ENCODE measurements around the gene LILRB4. TPM values are rescaled to one million over a fixed set of nuclear protein-coding genes. Genes with fewer than 3 reads are reported as not detected.
"Not testable (repeated sequence)": the region's sequence is repeated elsewhere in the genome, so short reads cannot be mapped to it uniquely, and the experiment has no call there.

Gene LILRB4
- total RNA-seq, 1 donor from 2014 or later: not detected

DNA sequence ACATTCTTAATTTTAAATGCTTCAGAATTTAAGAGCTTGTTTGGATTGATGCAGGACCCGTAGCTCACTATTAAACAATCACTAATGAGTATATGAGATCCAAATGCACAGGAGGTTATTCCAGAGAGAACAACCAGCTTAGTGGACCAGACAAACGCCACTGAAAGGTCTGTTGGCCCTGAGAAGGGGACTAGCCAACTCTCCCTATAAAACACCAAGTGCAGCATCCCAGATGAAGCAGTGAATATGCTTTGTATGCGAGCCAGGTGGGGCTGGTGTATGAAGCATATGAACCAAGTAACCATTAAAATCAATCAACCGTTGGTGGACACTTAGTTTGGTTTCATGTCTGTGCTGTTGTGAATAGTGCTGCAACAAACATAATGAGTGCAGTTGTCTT is 42.3 kb upstream of the LILRB4 start:
- Histone ChIP-seq H3K4me1 (no peaks in the 10 kb centered on the region), H3K4me2 (no peak overlapping the region), H3K27ac (no peak overlapping the region), H3F3A (ENCODE audit: low read depth) (no peaks in the 10 kb centered on the region), H3K36me3 (peaks cover 5% of the 10 kb centered on the region), H3K4me3 (no peak overlapping the region), H3K79me2 (ENCODE audit: low read depth) (no peaks in the 10 kb centered on the region), H3K27me3 (no peaks in the 10 kb centered on the region), H4K20me1 (ENCODE audit: low read depth) (no peaks in the 10 kb centered on the region), H3K9ac (no peak overlapping the region), H2AFZ (replicated peaks) (no peak overlapping the region), H3K9me3 (ENCODE audit: low read depth) (peaks cover 24% of the 10 kb centered on the region)
- no peaks in the 10 kb centered on the region for H3K36me3 Mint-ChIP-seq
- peaks cover 2% of the 10 kb centered on the region for H3K27me3 Mint-ChIP-seq (ENCODE audit: insufficient read depth, low read depth)
- H3K9me3 Mint-ChIP-seq: peaks cover 18% of the 10 kb centered on the region
- H3K4me1 Mint-ChIP-seq: no peaks in the 10 kb centered on the region
- TF ChIP-seq, protein P1, sequence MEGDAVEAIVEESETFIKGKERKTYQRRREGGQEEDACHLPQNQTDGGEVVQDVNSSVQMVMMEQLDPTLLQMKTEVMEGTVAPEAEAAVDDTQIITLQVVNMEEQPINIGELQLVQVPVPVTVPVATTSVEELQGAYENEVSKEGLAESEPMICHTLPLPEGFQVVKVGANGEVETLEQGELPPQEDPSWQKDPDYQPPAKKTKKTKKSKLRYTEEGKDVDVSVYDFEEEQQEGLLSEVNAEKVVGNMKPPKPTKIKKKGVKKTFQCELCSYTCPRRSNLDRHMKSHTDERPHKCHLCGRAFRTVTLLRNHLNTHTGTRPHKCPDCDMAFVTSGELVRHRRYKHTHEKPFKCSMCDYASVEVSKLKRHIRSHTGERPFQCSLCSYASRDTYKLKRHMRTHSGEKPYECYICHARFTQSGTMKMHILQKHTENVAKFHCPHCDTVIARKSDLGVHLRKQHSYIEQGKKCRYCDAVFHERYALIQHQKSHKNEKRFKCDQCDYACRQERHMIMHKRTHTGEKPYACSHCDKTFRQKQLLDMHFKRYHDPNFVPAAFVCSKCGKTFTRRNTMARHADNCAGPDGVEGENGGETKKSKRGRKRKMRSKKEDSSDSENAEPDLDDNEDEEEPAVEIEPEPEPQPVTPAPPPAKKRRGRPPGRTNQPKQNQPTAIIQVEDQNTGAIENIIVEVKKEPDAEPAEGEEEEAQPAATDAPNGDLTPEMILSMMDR (IDR thresholded peaks at IDR 0.05): no peak
- TF ChIP-seq EZH2phosphoT487 (IDR thresholded peaks at IDR 0.05) (no peak), EZH2 (IDR thresholded peaks at IDR 0.05) (no peak)
- no peak for DNase-seq (ENCODE audit: low spot score)
- H3K27ac Mint-ChIP-seq: no peak overlapping the region
- H3K4me3 Mint-ChIP-seq: no peak overlapping the region

DNA sequence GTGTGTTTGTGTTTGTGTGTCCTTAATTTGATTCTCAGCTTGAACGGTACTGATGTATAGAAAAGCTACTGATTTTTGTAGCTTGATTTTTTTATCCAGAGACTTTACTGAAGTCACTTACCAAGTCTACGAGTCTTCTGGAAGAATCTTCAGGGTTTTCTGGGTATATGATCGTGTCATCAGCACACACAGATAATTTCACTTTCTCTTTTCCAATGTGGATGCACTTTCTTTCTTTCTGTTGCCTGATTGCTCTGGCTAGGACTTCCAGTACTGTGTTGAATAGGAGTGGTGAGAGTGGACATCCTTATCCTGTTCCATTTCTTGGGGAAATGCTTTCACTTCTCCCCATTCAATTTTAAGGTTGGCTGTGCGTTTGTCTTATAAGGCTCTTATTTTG is 40.4 kb upstream of the LILRB4 start:
- Histone ChIP-seq H3K36me3 (peaks cover 5% of the 10 kb centered on the region), H3K79me2 (ENCODE audit: low read depth) (no peaks in the 10 kb centered on the region), H3K4me2 (no peak overlapping the region), H3K27me3 (no peaks in the 10 kb centered on the region), H3K27ac (no peak overlapping the region), H2AFZ (replicated peaks) (no peak overlapping the region), H3K9me3 (ENCODE audit: low read depth) (peaks cover 24% of the 10 kb centered on the region), H3F3A (ENCODE audit: low read depth) (no peaks in the 10 kb centered on the region), H3K9ac (no peak overlapping the region), H4K20me1 (ENCODE audit: low read depth) (no peaks in the 10 kb centered on the region), H3K4me3 (no peak overlapping the region), H3K4me1 (no peaks in the 10 kb centered on the region)
- Mint-ChIP-seq H3K27ac (no peak overlapping the region), H3K4me1 (no peaks in the 10 kb centered on the region), H3K27me3 (ENCODE audit: insufficient read depth, low read depth) (no peaks in the 10 kb centered on the region), H3K36me3 (peaks cover 2% of the 10 kb centered on the region), H3K4me3 (no peak overlapping the region), H3K9me3 (peaks cover 19% of the 10 kb centered on the region)
- no peak for TF ChIP-seq EZH2 (IDR thresholded peaks at IDR 0.05)
- TF ChIP-seq, protein P1 (IDR thresholded peaks at IDR 0.05): no peak
- TF ChIP-seq EZH2phosphoT487 (IDR thresholded peaks at IDR 0.05): no peak
- no peak for DNase-seq (ENCODE audit: low spot score)

DNA sequence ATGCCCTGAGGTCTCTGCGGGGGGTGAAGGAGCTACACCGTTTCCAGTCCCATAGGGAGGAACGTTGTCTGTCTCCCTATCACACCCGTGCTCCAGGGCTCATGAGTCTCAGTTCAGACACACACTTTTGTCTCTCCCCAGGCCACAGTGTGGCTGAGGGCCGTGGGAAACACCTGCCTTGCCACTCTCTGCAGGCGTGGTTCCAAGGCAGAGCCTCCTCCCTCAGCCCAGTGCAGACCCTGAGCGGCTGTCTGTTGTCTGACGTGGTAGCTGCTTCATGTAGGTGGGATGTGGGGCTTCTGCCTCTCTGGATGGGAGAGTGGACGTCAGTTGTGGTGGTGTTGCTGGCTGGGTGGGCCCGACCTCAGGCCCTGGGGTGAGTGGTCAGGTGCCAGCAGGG is 38.6 kb upstream of the LILRB4 start:
- not testable (repeated sequence) for H3K4me3 ChIP-seq; H3K36me3 Mint-ChIP-seq; H3F3A ChIP-seq (ENCODE audit: low read depth); H3K79me2 ChIP-seq (ENCODE audit: low read depth); H3K36me3 ChIP-seq; H3K4me1 Mint-ChIP-seq; H3K27me3 Mint-ChIP-seq (ENCODE audit: insufficient read depth, low read depth); H3K4me1 ChIP-seq; H3K27ac Mint-ChIP-seq; H3K4me2 ChIP-seq; H3K4me3 Mint-ChIP-seq; H4K20me1 ChIP-seq (ENCODE audit: low read depth); H3K9me3 ChIP-seq (ENCODE audit: low read depth); H3K27me3 ChIP-seq; DNase-seq (ENCODE audit: low spot score); H3K27ac ChIP-seq; H2AFZ ChIP-seq (replicated peaks); H3K9ac ChIP-seq
- peaks cover 28% of the 10 kb centered on the region for H3K9me3 Mint-ChIP-seq

DNA sequence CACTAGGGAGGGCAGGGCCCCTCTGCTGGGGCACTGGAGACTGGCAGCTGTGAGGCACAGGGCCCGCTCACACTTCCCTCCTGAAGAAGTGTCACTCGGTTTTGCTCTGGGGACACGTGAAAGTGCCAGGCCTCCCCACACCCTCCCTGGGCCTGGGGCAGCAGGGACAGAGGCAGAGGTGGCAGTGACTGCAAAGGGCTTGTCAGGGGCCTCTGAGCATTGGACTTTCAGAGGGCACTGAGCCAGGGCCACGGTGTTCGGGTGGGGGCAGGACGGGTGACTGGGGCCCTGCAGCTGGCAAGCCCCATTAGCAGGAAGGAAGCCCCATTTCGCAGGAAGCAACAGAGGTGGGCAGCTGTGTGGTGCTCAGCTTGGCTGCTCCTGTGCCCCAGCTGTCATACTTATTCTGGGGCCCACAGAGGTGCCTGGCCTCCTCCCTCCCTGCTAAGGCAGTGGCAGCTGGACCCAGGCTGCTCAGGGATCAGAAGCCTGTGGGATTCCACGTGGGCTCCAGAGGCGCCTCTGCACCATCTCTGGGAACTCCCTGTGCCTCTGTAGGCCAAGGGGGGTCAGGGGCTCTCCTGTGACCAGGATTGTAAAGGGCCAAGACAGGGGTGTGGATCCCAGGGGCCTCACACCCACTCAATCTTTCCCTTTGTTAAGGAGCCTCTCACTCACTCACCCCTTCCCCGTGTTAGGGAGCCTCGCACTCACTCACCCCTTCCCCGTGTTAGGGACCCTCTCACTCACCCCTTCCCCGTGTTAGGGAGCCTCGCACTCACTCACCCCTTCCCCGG is 37.7 kb upstream of the LILRB4 start:
- H3K36me3 ChIP-seq; H3K27me3 ChIP-seq; H3K27me3 Mint-ChIP-seq (ENCODE audit: insufficient read depth, low read depth); H3K36me3 Mint-ChIP-seq; H3K9me3 ChIP-seq (ENCODE audit: low read depth); H3F3A ChIP-seq (ENCODE audit: low read depth); H2AFZ ChIP-seq (replicated peaks); DNase-seq (ENCODE audit: low spot score); H3K79me2 ChIP-seq (ENCODE audit: low read depth); H3K4me2 ChIP-seq; H4K20me1 ChIP-seq (ENCODE audit: low read depth); H3K27ac Mint-ChIP-seq; H3K27ac ChIP-seq; H3K4me3 ChIP-seq; H3K4me3 Mint-ChIP-seq; H3K4me1 Mint-ChIP-seq; H3K4me1 ChIP-seq; H3K9ac ChIP-seq: not testable (repeated sequence)
- peaks cover 33% of the 10 kb centered on the region for H3K9me3 Mint-ChIP-seq
